Measurements from ENCODE around the gene RFC4. TPM values are rescaled to one million over a fixed set of nuclear protein-coding genes. Genes with fewer than 3 reads are reported as not detected.

The RFC4 gene
- total RNA-seq, 4 donors from 2014 or later = 12.1 to 12.9 (median 12.5) TPM

DNA sequence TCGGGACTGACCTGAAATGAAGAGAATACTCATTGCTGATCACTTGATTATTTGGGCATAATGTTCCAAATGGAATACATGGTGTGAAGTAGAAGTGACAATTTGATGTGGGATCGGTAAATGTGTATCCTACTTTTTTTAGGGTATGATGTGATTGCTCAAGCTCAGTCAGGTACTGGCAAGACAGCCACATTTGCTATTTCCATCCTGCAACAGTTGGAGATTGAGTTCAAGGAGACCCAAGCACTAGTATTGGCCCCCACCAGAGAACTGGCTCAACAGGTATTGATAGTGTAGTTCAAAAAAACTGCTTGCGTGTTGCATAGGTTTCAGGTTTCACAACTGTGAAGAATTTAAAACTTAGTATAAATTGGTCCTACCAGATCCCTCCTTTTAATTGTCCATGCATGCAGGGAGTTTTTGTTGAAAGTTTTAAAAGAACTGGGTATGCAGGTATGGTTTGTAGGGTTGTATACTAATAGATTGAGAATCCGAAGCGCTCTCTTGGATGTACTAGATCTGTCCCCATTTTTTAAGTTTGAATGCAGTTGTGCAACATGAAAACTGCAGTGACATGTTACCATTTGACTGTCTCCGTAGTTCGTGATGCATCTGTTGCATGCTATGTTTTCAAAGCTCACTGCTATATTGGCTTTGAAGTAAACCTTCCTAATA is 21.3 kb downstream of the RFC4 start:
- peaks cover 42 to 61% (median 53%) of the 10 kb centered on the region in 4 donors for H3K4me1 ChIP-seq
- 8% methylated on average over 7 of the region's 7 CpGs for WGBS
- H3K27me3 ChIP-seq = no peaks in the 10 kb centered on the region
- peaks cover 46 to 59% (median 58%) of the 10 kb centered on the region in 4 donors for H3K36me3 ChIP-seq
- TF ChIP-seq EP300 (IDR thresholded peaks at IDR 0.05) = no peak
- TF ChIP-seq, protein P1, sequence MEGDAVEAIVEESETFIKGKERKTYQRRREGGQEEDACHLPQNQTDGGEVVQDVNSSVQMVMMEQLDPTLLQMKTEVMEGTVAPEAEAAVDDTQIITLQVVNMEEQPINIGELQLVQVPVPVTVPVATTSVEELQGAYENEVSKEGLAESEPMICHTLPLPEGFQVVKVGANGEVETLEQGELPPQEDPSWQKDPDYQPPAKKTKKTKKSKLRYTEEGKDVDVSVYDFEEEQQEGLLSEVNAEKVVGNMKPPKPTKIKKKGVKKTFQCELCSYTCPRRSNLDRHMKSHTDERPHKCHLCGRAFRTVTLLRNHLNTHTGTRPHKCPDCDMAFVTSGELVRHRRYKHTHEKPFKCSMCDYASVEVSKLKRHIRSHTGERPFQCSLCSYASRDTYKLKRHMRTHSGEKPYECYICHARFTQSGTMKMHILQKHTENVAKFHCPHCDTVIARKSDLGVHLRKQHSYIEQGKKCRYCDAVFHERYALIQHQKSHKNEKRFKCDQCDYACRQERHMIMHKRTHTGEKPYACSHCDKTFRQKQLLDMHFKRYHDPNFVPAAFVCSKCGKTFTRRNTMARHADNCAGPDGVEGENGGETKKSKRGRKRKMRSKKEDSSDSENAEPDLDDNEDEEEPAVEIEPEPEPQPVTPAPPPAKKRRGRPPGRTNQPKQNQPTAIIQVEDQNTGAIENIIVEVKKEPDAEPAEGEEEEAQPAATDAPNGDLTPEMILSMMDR (IDR thresholded peaks at IDR 0.05) = no peak
- TF ChIP-seq POLR2A (IDR thresholded peaks at IDR 0.05; ENCODE audit: low read depth) = no peak
- no peak for TF ChIP-seq POLR2AphosphoS5 (IDR thresholded peaks at IDR 0.05)
- DNase-seq (ENCODE audit: extremely low spot score) = no peak
- H3K9me3 ChIP-seq = no peaks in the 10 kb centered on the region
- peak overlapping the region; percentile 81 to 91 (median 86) for H3K4me3 ChIP-seq
- H3K27ac ChIP-seq (replicated peaks in 1 of 4) = peak overlapping the region; percentile 96 to 100 (median 97)
- intact Hi-C loops (cut with DNase I) = no loop called here

DNA sequence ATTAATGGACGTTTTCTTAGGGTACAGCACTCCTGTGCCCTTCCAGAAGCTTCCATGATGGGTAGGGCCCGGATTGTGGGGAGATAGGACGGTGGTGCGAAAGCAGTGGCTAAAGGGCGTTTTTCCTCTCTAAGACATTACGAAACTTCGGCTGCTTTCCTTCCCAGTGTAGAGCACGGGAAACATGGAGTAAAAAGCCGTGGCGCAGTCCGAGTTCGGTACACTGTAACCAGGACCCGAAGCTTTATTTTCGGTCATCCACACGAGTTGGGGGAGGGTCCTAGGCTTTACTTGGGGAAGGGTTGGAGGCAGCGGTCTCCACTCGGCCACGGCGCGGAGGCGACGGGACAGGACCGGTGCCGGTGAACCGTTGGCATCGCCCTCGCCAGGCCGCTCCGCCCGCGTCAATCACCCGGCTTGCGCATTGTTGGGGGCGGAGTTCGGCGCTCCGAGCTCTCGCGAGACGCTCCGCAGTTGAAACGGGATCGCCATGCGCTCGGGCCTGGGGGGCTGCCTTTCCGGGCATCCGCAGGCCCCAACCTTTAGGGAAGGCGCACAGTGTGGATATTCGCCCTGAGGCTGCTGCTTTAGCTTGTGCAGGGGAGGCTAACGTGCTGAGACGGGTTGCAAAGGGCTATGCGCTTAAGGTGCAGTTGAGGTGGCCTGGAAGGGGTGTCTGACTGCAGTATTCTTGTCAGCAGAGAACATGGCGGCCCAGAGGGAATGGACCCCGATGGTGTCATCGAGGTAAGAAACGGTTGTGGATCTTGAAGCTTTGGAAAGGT is 22.4 kb downstream of the RFC4 start:
- peaks cover 36 to 49% (median 47%) of the 10 kb centered on the region in 4 donors for H3K36me3 ChIP-seq
- no peaks in the 10 kb centered on the region for H3K9me3 ChIP-seq
- WGBS = 0% methylated on average over 29 of the region's 56 CpGs
- intact Hi-C loops (cut with DNase I) = no loop called here
- peak; percentile 94 for DNase-seq (ENCODE audit: extremely low spot score)
- peak overlapping the region; percentile 81 to 91 (median 86) for H3K4me3 ChIP-seq
- peak overlapping the region; percentile 96 to 100 (median 97) for H3K27ac ChIP-seq (replicated peaks in 1 of 4)
- H3K4me1 ChIP-seq = peaks cover 41 to 54% (median 49%) of the 10 kb centered on the region in 4 donors
- peaks cover 0 to 5% (median 0%) of the 10 kb centered on the region in 4 donors for H3K27me3 ChIP-seq
- peak; percentile 84 to 98 for TF ChIP-seq POLR2AphosphoS5 (IDR thresholded peaks at IDR 0.05)
- TF ChIP-seq, protein P1 (IDR thresholded peaks at IDR 0.05) = no peak
- TF ChIP-seq POLR2A (IDR thresholded peaks at IDR 0.05; ENCODE audit: low read depth) = peak; percentile 74
- no peak for TF ChIP-seq EP300 (IDR thresholded peaks at IDR 0.05)

DNA sequence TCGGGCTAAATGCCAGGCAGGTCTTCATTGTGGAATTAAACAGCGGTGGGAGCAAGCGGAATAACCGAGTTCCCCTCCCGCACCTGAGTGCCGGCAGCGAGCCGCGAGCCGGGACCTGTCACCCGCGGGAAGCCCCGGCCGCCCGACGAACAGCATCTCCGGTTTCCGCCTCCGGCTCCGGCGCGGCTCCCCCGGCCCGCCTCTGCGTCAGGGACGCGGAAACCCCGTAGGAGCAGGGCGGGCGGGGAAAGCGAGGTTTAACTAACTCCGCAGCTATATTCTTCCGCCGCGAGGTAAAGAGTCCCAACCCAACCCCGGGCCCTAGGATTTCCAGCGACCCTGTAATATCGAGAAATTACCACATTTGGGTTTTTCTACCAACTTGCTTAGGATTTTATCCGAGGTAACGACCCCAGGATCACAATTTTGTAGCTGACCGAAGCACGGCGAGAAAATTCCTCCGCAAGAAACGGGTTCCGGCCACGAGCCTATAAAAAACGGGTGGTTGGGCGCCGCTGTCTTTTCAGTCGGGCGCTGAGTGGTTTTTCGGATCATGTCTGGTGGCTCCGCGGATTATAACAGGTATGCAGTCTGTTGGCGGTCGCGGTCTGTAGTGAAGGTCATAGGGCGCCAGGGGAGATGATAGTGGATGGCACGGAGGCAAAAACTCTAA is 23.1 kb downstream of the RFC4 start, which contains the start of gene EIF4A2:
TSS of gene EIF4A2 (plus strand) at position 520 of the 673 bp plus-strand sequence. CDS start at position 554, 34 bp downstream.
- TF ChIP-seq POLR2A (IDR thresholded peaks at IDR 0.05; ENCODE audit: low read depth) = peak; percentile 90
- TF ChIP-seq, protein P1 (IDR thresholded peaks at IDR 0.05) = no peak
- peak; percentile 86 to 98 for TF ChIP-seq POLR2AphosphoS5 (IDR thresholded peaks at IDR 0.05)
- no peak for TF ChIP-seq EP300 (IDR thresholded peaks at IDR 0.05)
- peak within 1 kb of the TSS; percentile 96 to 100 (median 97) for H3K27ac ChIP-seq (replicated peaks in 1 of 4)
- WGBS = under 1% methylated on average over 57 of the region's 60 CpGs
- H3K27me3 ChIP-seq = peaks cover 0 to 5% (median 0%) of the 10 kb centered on the region in 4 donors
- intact Hi-C loops (cut with DNase I) = no loop called here
- H3K4me3 ChIP-seq = peak within 1 kb of the TSS; percentile 81 to 91 (median 86)
- peaks cover 34 to 46% (median 42%) of the 10 kb centered on the region in 4 donors for H3K4me1 ChIP-seq
- peak; percentile 98 for DNase-seq (ENCODE audit: extremely low spot score)
- no peaks in the 10 kb centered on the region for H3K9me3 ChIP-seq
- H3K36me3 ChIP-seq = peaks cover 28 to 42% (median 40%) of the 10 kb centered on the region in 4 donors

DNA sequence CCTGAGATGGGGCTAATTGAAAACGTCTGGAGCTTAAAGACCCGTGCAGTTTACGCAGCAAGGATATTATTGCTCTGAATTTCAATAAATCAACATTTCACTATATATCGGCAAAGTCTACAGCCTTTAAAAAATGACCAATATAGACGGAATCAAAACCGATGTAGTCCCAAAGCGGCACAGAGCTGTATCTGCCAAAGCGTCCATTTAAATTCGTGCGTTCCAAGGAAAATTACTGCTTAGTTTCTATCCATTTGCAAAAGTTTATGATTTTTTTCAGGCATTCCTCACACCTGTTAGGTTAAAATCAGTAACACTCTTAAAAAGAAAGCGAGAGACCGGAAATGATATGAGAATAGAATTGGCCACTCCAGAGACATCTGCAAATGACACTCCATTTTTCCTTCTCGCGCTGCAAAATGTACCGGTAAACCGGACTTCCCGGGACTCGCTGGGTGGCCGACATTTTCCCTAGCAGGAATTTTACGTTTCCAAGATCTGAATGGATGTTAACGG is 23.7 kb downstream of the RFC4 start:
- intact Hi-C loops (cut with DNase I) = no loop called here
- peaks cover 22 to 36% (median 34%) of the 10 kb centered on the region in 4 donors for H3K36me3 ChIP-seq
- H3K27ac ChIP-seq (replicated peaks in 1 of 4) = peak overlapping the region; percentile 96 to 100 (median 97)
- 4% methylated on average over 21 of the region's 21 CpGs for WGBS
- peaks cover 29 to 40% (median 36%) of the 10 kb centered on the region in 4 donors for H3K4me1 ChIP-seq
- peaks cover 0 to 5% (median 0%) of the 10 kb centered on the region in 4 donors for H3K27me3 ChIP-seq
- H3K4me3 ChIP-seq = peak overlapping the region; percentile 81 to 91 (median 86)
- no peaks in the 10 kb centered on the region for H3K9me3 ChIP-seq
- TF ChIP-seq POLR2A (IDR thresholded peaks at IDR 0.05; ENCODE audit: low read depth) = no peak
- no peak for TF ChIP-seq EP300 (IDR thresholded peaks at IDR 0.05)
- TF ChIP-seq POLR2AphosphoS5 (IDR thresholded peaks at IDR 0.05) = no peak
- no peak for DNase-seq (ENCODE audit: extremely low spot score)

Data from esophagus muscularis mucosa (tissue), 4 donors.